ENCODE results near the gene JADE2.
"Not testable (repeated sequence)": the region's sequence is repeated elsewhere in the genome, so short reads cannot be mapped to it uniquely, and the experiment has no call there.

JADE2 gene

GRCh38 chr5:134590992-134591659, 65.7 kb downstream of the JADE2 start:
- no peaks in the 10 kb centered on the region for H3K36me3 ChIP-seq
- H3K27ac ChIP-seq: no peak overlapping the region
- TF ChIP-seq CTCF (IDR thresholded peaks at IDR 0.05): no peak
- H3K4me3 ChIP-seq (ENCODE audit: low read depth in 1 of 2, low read length in 1 of 2): no peak overlapping the region
- peaks cover 6% of the 10 kb centered on the region in 2 experiments for H3K4me1 ChIP-seq (ENCODE audit: control insufficient read depth in 1 of 2, insufficient read depth in 1 of 2, low read depth in 1 of 2, low read length in 1 of 2)
- peaks cover 5% of the 10 kb centered on the region for H3K27me3 ChIP-seq
- no peaks in the 10 kb centered on the region for H3K9me3 ChIP-seq

- H3K27me3 ChIP-seq: peaks cover 5% of the 10 kb centered on the region
- no peak overlapping the region for H3K27ac ChIP-seq
- TF ChIP-seq CTCF (IDR thresholded peaks at IDR 0.05): no peak
- no peaks in the 10 kb centered on the region for H3K9me3 ChIP-seq
- H3K4me1 ChIP-seq (ENCODE audit: control insufficient read depth in 1 of 2, insufficient read depth in 1 of 2, low read depth in 1 of 2, low read length in 1 of 2): no peaks in the 10 kb centered on the region
- no peaks in the 10 kb centered on the region for H3K36me3 ChIP-seq
- no peak overlapping the region for H3K4me3 ChIP-seq (ENCODE audit: low read depth in 1 of 2, low read length in 1 of 2)
Observed at GRCh38 chr5:134592141-134592746, 66.8 kb downstream of the JADE2 start.

GRCh38 chr5:134594336-134594735, 68.9 kb downstream of the JADE2 start:
- Histone ChIP-seq H3K27ac (no peak overlapping the region), H3K27me3 (peaks cover 5% of the 10 kb centered on the region), H3K4me3 (ENCODE audit: low read depth in 1 of 2, low read length in 1 of 2) (no peak overlapping the region), H3K4me1 (ENCODE audit: control insufficient read depth in 1 of 2, insufficient read depth in 1 of 2, low read depth in 1 of 2, low read length in 1 of 2) (no peaks in the 10 kb centered on the region), H3K9me3 (no peaks in the 10 kb centered on the region), H3K36me3 (no peaks in the 10 kb centered on the region)
- no peak for TF ChIP-seq CTCF (IDR thresholded peaks at IDR 0.05)

DNA sequence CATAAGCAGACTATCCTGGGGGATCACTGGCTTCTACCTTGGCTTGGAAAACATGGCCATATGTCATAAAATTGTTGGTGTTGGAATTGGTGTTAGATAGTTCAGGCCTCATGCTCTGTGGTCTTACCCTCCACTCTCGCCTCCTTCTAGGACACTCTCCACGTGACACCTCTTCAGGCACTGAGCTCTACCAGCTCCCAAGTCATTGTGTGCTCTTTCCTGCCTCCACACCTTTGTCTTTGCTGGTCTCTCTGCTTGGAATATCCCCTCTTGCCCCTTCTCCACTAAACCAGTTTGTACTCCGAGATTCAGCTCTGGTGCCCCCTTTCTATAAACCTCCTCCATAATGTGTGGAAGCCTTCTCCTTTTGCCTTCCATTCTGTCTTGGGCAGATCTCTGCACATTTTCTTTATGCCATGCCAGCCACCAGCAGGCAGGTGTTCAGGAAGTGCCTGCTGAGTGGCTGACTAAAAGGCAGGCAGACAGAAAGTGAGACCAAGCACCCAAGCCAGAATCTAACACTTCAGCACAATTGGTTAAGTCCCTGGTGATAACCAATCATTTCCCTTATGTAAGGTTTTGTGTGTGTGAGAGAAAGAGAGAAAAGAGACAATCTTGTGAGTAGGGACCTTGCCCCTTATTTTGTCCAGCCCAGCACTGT, 69.5 kb downstream of the JADE2 start:
- H3K27me3 ChIP-seq: peaks cover 5% of the 10 kb centered on the region
- no peak overlapping the region for H3K27ac ChIP-seq
- no peak for TF ChIP-seq CTCF (IDR thresholded peaks at IDR 0.05)
- H3K4me3 ChIP-seq (ENCODE audit: low read depth in 1 of 2, low read length in 1 of 2): no peak overlapping the region
- H3K36me3 ChIP-seq: no peaks in the 10 kb centered on the region
- H3K9me3 ChIP-seq: no peaks in the 10 kb centered on the region
- H3K4me1 ChIP-seq (ENCODE audit: control insufficient read depth in 1 of 2, insufficient read depth in 1 of 2, low read depth in 1 of 2, low read length in 1 of 2): no peaks in the 10 kb centered on the region

DNA sequence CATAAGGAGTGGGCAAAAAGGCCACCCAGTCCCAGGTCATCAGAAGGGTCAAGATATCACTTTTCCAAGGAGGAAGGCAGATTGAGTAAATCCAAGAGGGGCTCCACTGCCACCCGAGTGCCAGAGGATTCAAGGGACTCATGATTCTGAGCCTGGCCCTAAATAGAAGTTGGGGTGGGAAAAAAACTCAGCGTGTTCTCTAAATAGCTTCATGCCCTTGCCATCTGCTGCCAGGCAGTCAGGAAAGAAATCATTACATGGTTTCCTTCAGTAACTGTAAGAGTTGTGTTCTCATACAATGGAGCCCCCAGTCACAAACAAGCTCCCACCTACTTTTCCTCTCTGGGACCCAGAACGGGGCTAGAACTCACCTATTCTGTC, 70.0 kb downstream of the JADE2 start:
- Histone ChIP-seq H3K4me3 (ENCODE audit: low read depth in 1 of 2, low read length in 1 of 2) (no peak overlapping the region), H3K4me1 (ENCODE audit: control insufficient read depth in 1 of 2, insufficient read depth in 1 of 2, low read depth in 1 of 2, low read length in 1 of 2) (no peaks in the 10 kb centered on the region), H3K27ac (no peak overlapping the region), H3K36me3 (no peaks in the 10 kb centered on the region), H3K9me3 (no peaks in the 10 kb centered on the region), H3K27me3 (peaks cover 5% of the 10 kb centered on the region)
- no peak for TF ChIP-seq CTCF (IDR thresholded peaks at IDR 0.05)

GRCh38 chr5:134599820-134600219, 74.3 kb downstream of the JADE2 start:
- not testable (repeated sequence) for H3K27ac ChIP-seq, H3K9me3 ChIP-seq

More at GRCh38 chr5:134599820-134600219, 74.3 kb downstream of the JADE2 start:
- not testable (repeated sequence) for H3K4me1 ChIP-seq (ENCODE audit: control insufficient read depth in 1 of 2, insufficient read depth in 1 of 2, low read depth in 1 of 2, low read length in 1 of 2); H3K27me3 ChIP-seq; H3K4me3 ChIP-seq (ENCODE audit: low read depth in 1 of 2, low read length in 1 of 2)
- peaks cover 32% of the 10 kb centered on the region for H3K36me3 ChIP-seq

Data from neutrophil (primary cell).